HL-60 (cell line): ENCODE measurements around the gene SIGLECL1.

Source experiments
- CTCF ChIP-seq: IDR thresholded peaks from one replicate; pipeline ENCODE4 v1.5.1; 2011; ENCODE audit warnings: low read length, control low read depth, inconsistent platforms; ENCODE audit not compliant: insufficient read depth
- REST ChIP-seq: IDR thresholded peaks from 2 replicates; pipeline ENCODE4 v1.6.1; 2012; ENCODE audit warnings: low read depth; ENCODE audit not compliant: insufficient replicate concordance

GRCh38 chr19:51259348-51260245 is 8.7 kb downstream of the SIGLECL1 start:
- TF ChIP-seq CTCF = peak; percentile 94
- no peak for TF ChIP-seq REST
